GM19328 (cell line): Measurements from ENCODE around the gene RXRB.
"Not testable (repeated sequence)": the region's sequence is repeated elsewhere in the genome, so short reads cannot be mapped to it uniquely, and the experiment has no call there.

Experiments used
- ATAC-seq: cut with Tn5 transposase; IDR thresholded peaks from one replicate; pipeline ENCODE4 v1.9.1; 2021; ENCODE audit warnings: mild to moderate bottlenecking, moderate library complexity; ENCODE audit not compliant: unreplicated experiment

RXRB gene

GRCh38 chr6:33200219-33201146 lies at the start of gene RXRB, which contains the start of gene SLC39A7:
Gene RXRB, minus strand, starts transcription at chr6:33200665. Its CDS starts 189 bp downstream, at chr6:33200476.
Gene SLC39A7, plus strand, starts transcription at chr6:33200867. Its CDS starts 379 bp downstream, at chr6:33201246.
- peak; percentile 55 for ATAC-seq

- no peak for ATAC-seq
Measured at GRCh38 chr6:33249732-33250630, 49.5 kb upstream of the RXRB start.

- ATAC-seq: peak; percentile 84
Measured at GRCh38 chr6:33248932-33249731, 48.7 kb upstream of the RXRB start.

GRCh38 chr6:33248643-33248931 lies 48.1 kb upstream of the RXRB start:
- no peak for ATAC-seq

GRCh38 chr6:33247977-33248642 lies 47.6 kb upstream of the RXRB start:
- ATAC-seq: no peak

GRCh38 chr6:33243476-33243875 lies 43.0 kb upstream of the RXRB start:
- no peak for ATAC-seq

GRCh38 chr6:33241968-33242367 lies 41.5 kb upstream of the RXRB start:
- ATAC-seq: no peak

- ATAC-seq: no peak
Measured at GRCh38 chr6:33237741-33238140, 37.3 kb upstream of the RXRB start.

- no peak for ATAC-seq
Measured at GRCh38 chr6:33236852-33237251, 36.4 kb upstream of the RXRB start.

- ATAC-seq: no peak
Measured at GRCh38 chr6:33236328-33236727, 35.9 kb upstream of the RXRB start.

GRCh38 chr6:33235221-33235634 lies 34.8 kb upstream of the RXRB start:
- no peak for ATAC-seq

GRCh38 chr6:33226503-33227120 lies 26.1 kb upstream of the RXRB start:
- ATAC-seq: not testable (repeated sequence)

- no peak for ATAC-seq
Measured at GRCh38 chr6:33217681-33218080, 17.2 kb upstream of the RXRB start.

GRCh38 chr6:33217246-33217645 lies 16.8 kb upstream of the RXRB start:
- no peak for ATAC-seq

GRCh38 chr6:33216117-33216649 lies 15.7 kb upstream of the RXRB start:
- ATAC-seq: no peak

- ATAC-seq: no peak
Measured at GRCh38 chr6:33215271-33216116, 15.0 kb upstream of the RXRB start.

- ATAC-seq: no peak
Measured at GRCh38 chr6:33213989-33214335, 13.5 kb upstream of the RXRB start.

- no peak for ATAC-seq
Measured at GRCh38 chr6:33213166-33213988, 12.9 kb upstream of the RXRB start.
